Fibroblast of lung (primary cell): ENCODE data around the gene TMPRSS9. TPM values are rescaled to one million over a fixed set of nuclear protein-coding genes. Genes with fewer than 3 reads are reported as not detected.

Experiments used
- DNase-seq, 2 donors: peaks; one replicate each; pipeline versions ENCODE4 v3.0.0 to v3.0.0-alpha.2; 2010; ENCODE audit warnings: low read depth in 2 of 2
- H2AFZ ChIP-seq: 2 replicates; pipeline ENCODE4 v1.5.1; 2012; ENCODE audit warnings: low read length, control low read depth, inconsistent platforms
- H3K27ac ChIP-seq: 2 replicates; pipeline ENCODE4 v1.5.1; 2011; ENCODE audit warnings: low read length, control low read depth; ENCODE audit not compliant: insufficient read depth
- H3K27me3 ChIP-seq: 2 replicates; pipeline ENCODE4 v1.5.1; 2011; ENCODE audit warnings: mild to moderate bottlenecking, low read length; ENCODE audit not compliant: control insufficient read depth, insufficient read depth
- H3K36me3 ChIP-seq: 2 replicates; pipeline ENCODE4 v1.5.1; 2011; ENCODE audit warnings: low read length; ENCODE audit not compliant: control insufficient read depth, insufficient read depth
- H3K4me1 ChIP-seq: 2 replicates; pipeline ENCODE4 v1.5.1; 2011; ENCODE audit warnings: low read length; ENCODE audit not compliant: control insufficient read depth, insufficient read depth; ENCODE audit errors: extremely low read depth
- H3K4me2 ChIP-seq: 2 replicates; pipeline ENCODE4 v1.5.1; 2011; ENCODE audit warnings: low read length, control low read depth; ENCODE audit not compliant: insufficient read depth; ENCODE audit errors: extremely low read depth
- H3K4me3 ChIP-seq, 4 experiments: fragments of 200-600 bp in 1 of 4; sonication (generic) in 1 of 4; replicated peaks in 1 of 4; 2 replicates each; pipeline ENCODE4 v1.5.1; 2011 to 2016; ENCODE audit warnings: low read length in 4 of 4, low read depth in 3 of 4, mild to moderate bottlenecking in 3 of 4, control low read depth in 2 of 4, inconsistent platforms in 1 of 4, mixed read lengths in 1 of 4; ENCODE audit not compliant: insufficient read depth in 1 of 4; ENCODE audit errors: control extremely low read depth in 1 of 4
- H3K79me2 ChIP-seq: 2 replicates; pipeline ENCODE4 v1.5.1; 2012; ENCODE audit warnings: mild to moderate bottlenecking, low read length, inconsistent platforms; ENCODE audit not compliant: control insufficient read depth, insufficient read depth
- H3K9ac ChIP-seq: 2 replicates; pipeline ENCODE4 v1.5.1; 2011; ENCODE audit warnings: mild to moderate bottlenecking, low read length, control low read depth; ENCODE audit not compliant: insufficient read depth
- H3K9me3 ChIP-seq: 2 replicates; pipeline ENCODE4 v1.5.1; 2012; ENCODE audit warnings: low read depth, low read length; ENCODE audit not compliant: control insufficient read depth, insufficient read depth
- H4K20me1 ChIP-seq: 2 replicates; pipeline ENCODE4 v1.5.1; 2011; ENCODE audit warnings: low read length; ENCODE audit not compliant: control insufficient read depth, insufficient read depth; ENCODE audit errors: extremely low read depth
- CTCF ChIP-seq, 2 donors: IDR thresholded peaks in 1 of 2; conservative IDR thresholded peaks in 1 of 2; 1 replicate in 1 of 2; 2 replicates in 1 of 2; pipeline ENCODE4 v1.5.1; 2011 to 2012; ENCODE audit warnings: low read length in 2 of 2, control low read depth in 1 of 2, inconsistent platforms in 1 of 2, low read depth in 1 of 2, mild to moderate bottlenecking in 1 of 2
- EZH2 ChIP-seq: IDR thresholded peaks from 2 replicates; pipeline ENCODE4 v1.5.1; 2012; ENCODE audit warnings: low read length, control low read depth, mild to moderate bottlenecking; ENCODE audit errors: missing control alignments
- polyA plus RNA-seq, 2 donors: library from polyadenylated mRNA; depleted of rRNA in 1 of 2; stranded (reverse) in 1 of 2; unstranded in 1 of 2; fragments of >200 nt; gene quantifications; 2 replicates each; pipeline ENCODE4 v1.2.1, GENCODE V29; 2011 to 2012; ENCODE audit warnings: missing spikeins in 1 of 2
- total RNA-seq: library from RNA; depleted of rRNA; stranded (reverse); fragments of >200 nt; gene quantifications from 2 replicates; pipeline ENCODE4 v1.2.1, GENCODE V29; 2014

Gene TMPRSS9
- total and polyA plus RNA-seq, 2 donors (not counting 1 experiment from before 2014, with no cell fraction given) = not detected

DNA sequence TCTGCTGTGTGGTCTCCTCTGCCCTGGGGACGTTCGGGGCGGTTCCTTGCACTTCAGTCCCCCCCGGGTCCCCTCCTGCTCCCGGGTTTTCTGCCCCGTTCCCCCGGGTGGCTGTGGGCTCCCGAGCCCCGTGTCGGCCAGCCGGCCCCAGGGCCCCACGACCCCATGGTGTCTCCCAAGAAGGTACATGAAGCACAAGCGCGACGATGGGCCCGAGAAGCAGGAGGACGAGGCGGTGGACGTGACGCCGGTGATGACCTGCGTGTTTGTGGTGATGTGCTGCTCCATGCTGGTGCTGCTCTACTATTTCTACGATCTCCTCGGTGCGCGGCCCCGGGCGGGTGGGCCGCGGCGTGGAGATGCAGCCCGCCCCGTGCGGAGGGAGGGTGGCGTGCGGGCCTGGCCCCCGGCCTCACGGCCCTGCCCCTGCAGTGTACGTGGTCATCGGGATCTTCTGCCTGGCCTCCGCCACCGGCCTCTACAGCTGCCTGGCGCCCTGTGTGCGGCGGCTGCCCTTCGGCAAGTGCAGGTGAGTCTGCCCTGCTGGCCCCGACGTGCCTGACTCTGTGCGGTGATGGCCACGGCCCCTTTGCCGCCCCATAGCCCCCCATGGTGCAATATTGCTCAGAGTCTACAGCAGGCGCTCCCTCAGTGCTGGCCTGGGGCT lies 20.3 kb upstream of the TMPRSS9 start:
- Histone ChIP-seq H3K9ac (no peak overlapping the region), H3K79me2 (peaks cover 11% of the 10 kb centered on the region)

DNA sequence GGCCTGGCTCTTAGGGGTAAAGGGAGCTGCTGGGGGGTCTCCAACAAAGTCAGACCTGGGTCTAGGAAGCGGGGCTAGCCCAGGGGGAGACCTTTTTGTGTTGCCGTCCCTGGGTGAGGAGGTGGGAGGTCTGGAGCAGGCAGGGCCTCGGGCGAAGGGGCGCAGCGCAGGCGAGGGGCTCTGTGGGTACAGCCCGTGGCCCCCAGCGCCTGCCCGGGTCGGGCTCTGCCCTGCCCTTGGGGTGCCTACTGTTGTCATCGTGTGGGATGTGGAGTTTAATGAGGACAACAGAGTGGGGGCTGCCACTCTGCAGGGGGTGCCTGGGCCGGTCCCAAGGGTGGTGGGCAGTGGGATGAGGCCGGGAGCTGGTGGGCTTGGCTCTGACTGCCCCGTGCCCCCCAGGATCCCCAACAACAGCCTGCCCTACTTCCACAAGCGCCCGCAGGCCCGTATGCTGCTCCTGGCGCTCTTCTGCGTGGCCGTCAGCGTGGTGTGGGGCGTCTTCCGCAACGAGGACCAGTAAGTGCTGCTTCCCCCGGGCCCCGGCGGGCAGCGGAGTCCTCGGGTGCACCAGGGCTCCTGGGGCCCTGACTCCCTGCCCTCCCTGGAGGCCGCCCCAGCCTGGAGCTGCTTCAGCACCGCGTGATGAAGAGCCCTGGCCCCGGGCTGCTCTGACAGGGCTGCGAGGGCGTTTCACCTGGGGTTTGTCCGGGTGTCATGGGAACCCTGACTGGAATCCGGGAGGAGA lies 19.4 kb upstream of the TMPRSS9 start:
- Histone ChIP-seq H3K4me2 (no peak overlapping the region), H2AFZ (no peak overlapping the region), H3K4me1 (no peaks in the 10 kb centered on the region), H3K36me3 (peaks cover 15% of the 10 kb centered on the region), H3K27me3 (no peaks in the 10 kb centered on the region), H3K9me3 (no peaks in the 10 kb centered on the region), H4K20me1 (no peaks in the 10 kb centered on the region), H3K27ac (no peak overlapping the region), H3K4me3 (no peak overlapping the region), H3K9ac (no peak overlapping the region), H3K79me2 (peaks cover 9% of the 10 kb centered on the region)
- DNase-seq = no peak
- no peak for TF ChIP-seq EZH2
- no peak for TF ChIP-seq CTCF (conservative IDR thresholded peaks at IDR 0.05 in 1 of 2, IDR thresholded peaks at IDR 0.05 in 1 of 2; ENCODE audit: low read depth in 1 of 2, low read length in 2 of 2)

More for the DNA sequence above, 20.3 kb upstream of the TMPRSS9 start:
- Histone ChIP-seq H3K27ac (no peak overlapping the region), H4K20me1 (no peaks in the 10 kb centered on the region), H3K4me2 (no peak overlapping the region), H3K4me1 (no peaks in the 10 kb centered on the region), H3K36me3 (peaks cover 15% of the 10 kb centered on the region), H3K27me3 (no peaks in the 10 kb centered on the region), H3K9me3 (no peaks in the 10 kb centered on the region), H2AFZ (no peak overlapping the region), H3K4me3 (no peak overlapping the region)
- DNase-seq = no peak
- TF ChIP-seq EZH2 (no peak), CTCF (conservative IDR thresholded peaks at IDR 0.05 in 1 of 2, IDR thresholded peaks at IDR 0.05 in 1 of 2; ENCODE audit: low read depth in 1 of 2, low read length in 2 of 2) (no peak)

- Histone ChIP-seq H2AFZ (no peak overlapping the region), H3K79me2 (peaks cover 4% of the 10 kb centered on the region), H3K27me3 (no peaks in the 10 kb centered on the region), H3K9ac (no peak overlapping the region), H3K36me3 (peaks cover 15% of the 10 kb centered on the region), H3K4me3 (no peak overlapping the region), H3K27ac (no peak overlapping the region), H4K20me1 (no peaks in the 10 kb centered on the region), H3K9me3 (no peaks in the 10 kb centered on the region), H3K4me1 (no peaks in the 10 kb centered on the region), H3K4me2 (no peak overlapping the region)
- TF ChIP-seq EZH2 = no peak
- TF ChIP-seq CTCF (conservative IDR thresholded peaks at IDR 0.05 in 1 of 2, IDR thresholded peaks at IDR 0.05 in 1 of 2; ENCODE audit: low read depth in 1 of 2, low read length in 2 of 2) = no peak
- DNase-seq = no peak
Measured at GRCh38 chr19:2341244-2341751, 18.8 kb upstream of the TMPRSS9 start.
